ENCODE results near the gene NGDN.
"Not testable (repeated sequence)": the region's sequence is repeated elsewhere in the genome, so short reads cannot be mapped to it uniquely, and the experiment has no call there.

The NGDN gene, protein sequence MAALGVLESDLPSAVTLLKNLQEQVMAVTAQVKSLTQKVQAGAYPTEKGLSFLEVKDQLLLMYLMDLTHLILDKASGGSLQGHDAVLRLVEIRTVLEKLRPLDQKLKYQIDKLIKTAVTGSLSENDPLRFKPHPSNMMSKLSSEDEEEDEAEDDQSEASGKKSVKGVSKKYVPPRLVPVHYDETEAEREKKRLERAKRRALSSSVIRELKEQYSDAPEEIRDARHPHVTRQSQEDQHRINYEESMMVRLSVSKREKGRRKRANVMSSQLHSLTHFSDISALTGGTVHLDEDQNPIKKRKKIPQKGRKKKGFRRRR

DNA sequence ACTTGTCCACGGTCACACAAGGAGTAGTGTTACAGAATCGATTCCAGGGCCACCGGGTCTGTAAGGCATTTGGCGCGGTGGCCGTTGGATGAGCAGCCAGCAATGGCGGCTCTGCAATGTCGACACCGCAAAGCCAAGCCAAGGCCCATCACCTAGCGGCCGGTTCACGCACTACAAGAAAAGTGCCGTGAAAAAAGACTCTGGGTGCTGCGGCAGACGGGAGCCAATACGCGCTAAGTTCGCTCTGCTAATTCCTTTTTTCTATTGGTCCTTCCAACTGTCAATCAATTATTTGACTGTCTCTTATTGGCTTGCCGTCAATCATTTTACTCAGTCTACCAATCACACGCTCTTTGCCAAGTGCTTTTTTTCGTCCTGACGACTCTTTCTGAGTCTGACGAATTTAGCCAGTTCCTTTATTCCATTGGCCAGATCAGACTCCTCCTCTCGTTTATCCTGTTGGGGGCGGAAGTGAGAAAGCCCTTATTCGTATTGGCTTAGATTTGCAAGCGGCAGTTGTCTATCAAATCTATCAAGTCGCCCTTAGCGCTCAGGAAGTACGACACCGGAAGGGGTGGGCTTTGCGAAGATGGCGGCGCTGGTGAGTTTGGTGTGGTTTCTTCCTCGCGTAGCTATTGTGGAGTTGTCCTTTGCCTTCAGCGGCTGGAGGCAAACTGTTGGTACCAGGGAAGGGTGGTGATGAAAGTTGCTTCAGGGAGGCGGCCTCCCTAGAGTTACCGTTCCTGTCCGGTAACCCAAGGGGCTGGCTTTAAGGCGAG, at the start of gene NGDN:
Gene NGDN (plus strand): TSS at position 577 of the 779 bp plus-strand sequence. CDS start 13 bp downstream, at position 590.
- DNase-seq = peak; percentile 91

DNA sequence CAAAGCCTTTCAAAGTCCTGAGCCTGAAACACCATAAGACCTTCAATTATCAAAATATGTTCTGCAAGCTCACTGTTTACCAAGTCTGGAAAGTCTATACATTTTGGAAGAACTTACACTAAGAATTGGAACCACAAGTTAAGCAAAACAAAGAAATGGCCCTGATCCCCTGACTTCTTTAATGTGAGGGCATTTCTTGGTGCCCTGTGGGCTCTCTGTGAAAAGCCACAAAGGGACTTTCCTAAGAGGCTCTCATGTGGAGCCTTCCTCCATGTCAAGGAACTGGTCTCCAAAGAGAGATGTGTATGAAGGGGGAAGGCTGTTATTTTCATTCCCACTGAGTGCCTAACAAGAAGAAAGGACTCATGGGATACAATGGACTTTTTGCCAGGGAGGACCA, 47.9 kb upstream of the NGDN start:
- DNase-seq = no peak

DNA sequence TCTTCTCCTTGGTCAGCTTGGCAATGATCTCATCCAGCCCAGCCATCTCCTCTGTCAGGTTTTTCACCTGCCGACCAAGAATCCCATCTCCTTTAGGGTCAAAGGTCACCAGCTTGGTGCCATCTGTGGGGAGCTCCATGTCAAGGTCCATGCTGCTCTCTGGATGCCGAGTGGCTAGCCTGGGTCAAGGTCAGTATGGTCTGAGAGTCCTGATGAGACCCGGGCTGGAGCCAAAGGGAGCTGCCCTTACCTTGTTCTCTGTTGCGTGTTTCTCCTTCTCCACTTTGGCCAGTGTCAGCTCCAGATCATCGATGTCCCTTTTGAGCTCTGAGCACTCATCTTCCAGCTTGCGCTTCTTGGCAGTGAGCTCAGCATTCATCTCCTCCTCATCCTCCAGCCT, 45.8 kb upstream of the NGDN start:
- DNase-seq = no peak

DNA sequence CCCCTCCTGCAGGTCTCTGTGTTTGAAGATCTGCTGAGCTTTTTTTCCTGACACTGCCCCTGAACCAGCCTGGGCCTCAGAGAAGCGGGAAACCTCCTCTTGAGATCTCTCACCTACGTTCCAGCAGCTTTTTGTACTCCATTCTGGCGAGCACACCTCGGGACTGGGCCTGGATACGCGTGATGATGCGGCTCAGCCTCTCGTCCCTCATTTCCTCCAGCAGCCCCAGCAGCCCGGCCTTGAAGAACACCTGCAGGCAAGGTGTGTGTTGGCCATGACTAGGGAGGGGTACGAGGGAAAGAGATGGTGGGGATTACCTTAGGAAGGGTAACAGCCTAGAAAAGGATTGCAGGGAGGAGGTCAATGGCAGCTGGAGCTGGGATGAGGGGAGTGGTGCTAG, 44.3 kb upstream of the NGDN start:
- no peak for DNase-seq

DNA sequence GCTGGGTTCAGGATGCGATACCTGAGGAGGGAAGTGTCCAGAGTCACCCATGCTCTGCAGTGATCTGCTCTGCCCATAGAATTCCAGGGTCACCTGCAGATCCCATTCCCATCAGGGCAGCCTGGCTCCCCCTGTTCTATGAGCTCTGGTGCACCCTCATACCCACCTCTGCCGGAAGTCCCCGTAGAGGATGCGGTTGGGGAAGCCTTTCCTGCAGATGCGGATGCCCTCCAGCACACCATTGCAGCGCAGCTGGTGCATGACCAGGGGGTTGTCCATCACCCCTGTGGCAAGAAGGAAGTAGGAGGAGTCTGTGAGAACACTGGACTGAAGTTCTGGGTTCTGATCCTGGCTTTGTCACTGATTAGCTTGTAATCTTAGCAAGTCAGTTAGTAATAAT, 43.7 kb upstream of the NGDN start:
- DNase-seq = not testable (repeated sequence)

DNA sequence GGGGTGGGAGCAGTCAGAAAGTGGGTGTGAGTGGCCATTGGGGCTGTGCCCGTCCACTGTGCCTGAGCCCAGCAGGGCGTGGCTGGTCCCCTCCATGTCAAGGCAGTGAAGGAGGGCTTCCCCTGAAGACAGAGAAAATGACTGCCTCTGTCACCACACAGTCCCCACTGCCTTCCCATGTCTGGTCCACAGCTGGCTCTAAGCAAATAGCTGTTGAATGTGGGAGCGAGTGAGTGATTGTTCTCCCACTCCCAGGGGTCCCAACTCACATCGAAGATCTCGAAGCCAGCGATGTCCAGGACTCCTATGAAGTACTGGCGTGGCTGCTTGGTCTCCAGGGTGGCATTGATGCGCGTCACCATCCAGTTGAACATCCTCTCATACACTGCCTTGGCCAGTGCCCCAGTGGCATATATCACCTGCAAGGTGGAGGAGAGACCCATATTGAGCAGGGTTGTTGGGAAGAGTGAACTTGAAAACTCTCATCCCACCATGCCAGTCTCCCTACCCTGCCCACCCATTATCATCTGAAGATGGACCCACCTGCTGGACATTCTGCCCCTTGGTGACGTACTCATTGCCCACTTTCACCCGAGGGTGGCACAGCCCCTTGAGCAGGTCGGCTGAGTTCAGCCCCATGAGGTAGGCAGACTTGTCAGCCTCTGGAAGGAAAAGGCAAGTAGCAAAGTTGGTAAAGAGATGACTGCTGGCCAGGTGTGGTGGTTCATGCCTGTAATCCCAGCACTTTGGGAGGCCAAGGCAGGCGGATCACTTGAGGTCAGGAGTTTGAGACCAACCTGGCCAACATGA, 40.6 kb upstream of the NGDN start:
- no peak for DNase-seq

DNA sequence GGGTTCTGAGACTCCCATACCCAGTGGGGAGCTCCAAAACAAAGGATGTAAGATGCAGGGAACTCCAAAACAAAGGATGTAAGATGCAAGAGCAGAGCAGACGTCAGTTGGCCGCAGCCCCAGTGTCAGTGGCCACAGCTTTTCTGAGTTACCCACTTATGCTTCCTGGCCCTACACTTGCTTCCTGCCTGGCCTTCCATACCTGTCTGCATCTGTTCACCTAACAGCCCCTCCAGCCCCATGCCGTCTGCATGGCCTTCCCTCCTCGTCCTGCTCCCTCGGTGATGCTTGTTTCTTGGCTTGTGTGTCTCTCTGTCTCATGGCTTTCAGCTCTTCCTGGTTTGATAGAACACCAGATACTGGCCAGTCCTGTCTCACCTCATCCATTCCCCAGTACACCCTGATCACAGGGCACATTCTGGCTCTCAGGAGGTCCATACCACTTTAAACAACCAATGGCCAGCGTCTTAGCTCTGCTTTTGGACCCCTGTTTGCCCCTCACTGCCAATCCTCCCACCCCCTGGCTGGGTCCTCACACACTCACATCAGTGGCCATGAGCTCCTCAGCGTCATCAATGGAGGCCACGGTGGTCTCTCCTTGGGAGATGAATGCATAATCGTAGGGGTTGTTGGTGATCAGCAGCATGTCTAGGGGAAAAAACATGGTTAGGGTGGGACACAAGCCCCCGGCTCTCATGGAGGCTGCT, 39.3 kb upstream of the NGDN start:
- no peak for DNase-seq

DNA sequence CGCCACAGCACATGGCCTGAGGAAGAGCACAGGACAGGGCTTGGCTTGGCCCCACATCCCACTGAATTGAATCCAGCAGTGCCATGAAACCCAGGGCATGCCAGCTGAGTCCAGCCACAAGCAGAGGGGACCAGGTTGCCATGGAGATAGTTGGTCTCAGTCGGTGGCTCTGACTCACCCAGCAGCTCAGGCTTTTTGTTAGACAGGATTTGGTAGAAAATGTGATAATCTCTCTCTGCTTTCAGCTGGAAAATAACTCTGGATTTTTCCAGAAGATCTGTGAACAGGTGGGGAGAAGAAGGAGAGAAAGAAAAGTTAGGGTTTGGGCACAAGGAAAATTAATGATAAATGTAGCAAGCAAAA, 38.8 kb upstream of the NGDN start:
- no peak for DNase-seq

DNA sequence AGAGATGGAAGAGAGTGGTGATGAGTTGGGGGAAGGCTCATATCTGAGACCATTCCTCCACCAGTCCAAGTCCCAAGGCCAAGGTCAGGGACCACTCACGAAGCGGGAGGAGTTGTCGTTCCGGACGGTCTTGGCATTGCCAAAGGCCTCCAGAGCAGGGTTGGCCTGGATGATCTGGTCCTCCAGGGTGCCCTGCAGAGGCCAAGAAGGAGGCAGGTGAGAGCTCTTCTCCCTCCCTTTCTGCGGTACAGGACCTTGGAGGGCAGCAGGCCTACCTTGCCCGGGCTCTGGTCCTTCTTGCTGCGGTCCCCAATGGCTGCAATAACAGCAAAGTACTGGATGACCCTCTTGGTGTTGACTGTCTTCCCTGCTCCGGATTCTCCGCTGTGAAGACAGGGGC, 38.0 kb upstream of the NGDN start:
- no peak for DNase-seq

DNA sequence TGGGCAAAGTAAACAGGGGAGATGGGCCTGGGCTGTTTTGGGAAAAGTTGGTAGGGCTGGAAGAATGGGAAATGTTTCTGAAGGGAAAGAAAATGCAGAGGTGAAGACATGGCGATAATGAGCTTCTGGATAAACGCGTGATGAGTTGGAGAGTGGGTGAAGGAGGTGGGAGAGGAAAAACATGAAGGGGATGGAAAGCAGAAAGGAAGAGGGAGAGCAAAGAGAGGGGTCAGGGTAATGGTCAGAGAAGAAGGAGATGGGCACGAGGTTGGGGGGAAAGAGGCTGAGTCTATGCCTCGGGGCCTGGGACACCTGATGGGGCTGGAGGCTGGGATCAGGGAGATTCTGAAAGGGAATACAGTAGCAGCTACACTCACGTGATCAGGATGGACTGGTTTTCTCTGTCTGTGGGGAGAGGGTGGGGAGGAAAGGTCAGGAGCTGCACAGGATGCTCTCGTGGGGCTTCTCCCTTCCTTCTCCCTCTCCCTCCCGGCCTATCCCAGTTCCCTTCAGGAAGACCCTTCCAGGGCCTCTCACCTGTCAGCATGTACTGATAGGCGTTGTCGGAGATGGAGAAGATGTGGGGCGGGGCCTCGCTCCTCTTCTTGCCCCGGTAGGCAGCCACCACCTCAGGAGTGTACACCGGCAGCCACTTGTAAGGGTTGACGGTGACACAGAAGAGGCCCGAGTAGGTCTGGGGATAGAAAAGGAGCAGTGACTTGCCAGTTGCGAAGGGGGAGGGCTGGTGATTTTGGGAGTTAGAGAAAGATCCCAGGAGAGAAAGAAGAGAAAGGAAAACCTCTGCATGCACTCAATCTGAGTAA, 37.2 kb upstream of the NGDN start:
- no peak for DNase-seq

DNA sequence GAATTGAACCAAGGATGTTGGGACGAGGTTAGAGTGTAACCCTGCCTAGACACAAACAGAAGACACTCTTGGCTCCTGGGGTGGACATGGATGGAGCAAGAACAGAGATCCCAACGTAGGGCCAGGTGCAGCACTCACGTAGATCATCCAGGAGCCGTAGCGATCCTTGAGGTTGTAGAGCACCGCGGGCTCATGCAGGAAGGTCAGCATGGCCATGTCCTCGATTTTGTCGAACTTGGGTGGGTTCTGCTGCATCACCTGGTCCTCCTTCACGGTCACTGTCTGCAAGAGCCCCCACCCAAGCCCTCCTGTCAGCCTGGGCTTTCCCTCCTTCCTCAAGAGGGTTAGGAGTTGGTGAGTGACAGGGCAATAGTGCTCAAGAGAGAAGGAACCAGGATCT, 36.6 kb upstream of the NGDN start:
- DNase-seq = no peak

DNA sequence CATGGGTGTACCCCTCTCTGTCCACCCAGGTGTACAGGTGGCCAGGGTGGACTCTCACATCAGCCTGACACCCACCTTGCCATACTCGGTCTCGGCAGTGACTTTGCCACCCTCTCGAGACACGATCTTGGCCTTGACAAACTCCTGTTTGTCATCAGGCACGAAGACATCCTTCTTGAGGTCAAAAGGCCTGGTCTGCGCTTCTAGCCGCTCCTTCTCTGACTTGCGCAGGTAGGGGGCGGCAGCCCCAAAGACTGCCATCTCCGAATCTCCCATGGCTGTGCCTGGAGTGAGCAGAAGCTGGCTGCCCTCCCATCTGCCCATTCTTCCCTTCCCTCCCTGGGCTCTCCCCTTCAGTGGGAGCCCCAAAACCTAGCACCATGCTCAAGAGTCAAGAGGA, 36.0 kb upstream of the NGDN start:
- DNase-seq = no peak

DNA sequence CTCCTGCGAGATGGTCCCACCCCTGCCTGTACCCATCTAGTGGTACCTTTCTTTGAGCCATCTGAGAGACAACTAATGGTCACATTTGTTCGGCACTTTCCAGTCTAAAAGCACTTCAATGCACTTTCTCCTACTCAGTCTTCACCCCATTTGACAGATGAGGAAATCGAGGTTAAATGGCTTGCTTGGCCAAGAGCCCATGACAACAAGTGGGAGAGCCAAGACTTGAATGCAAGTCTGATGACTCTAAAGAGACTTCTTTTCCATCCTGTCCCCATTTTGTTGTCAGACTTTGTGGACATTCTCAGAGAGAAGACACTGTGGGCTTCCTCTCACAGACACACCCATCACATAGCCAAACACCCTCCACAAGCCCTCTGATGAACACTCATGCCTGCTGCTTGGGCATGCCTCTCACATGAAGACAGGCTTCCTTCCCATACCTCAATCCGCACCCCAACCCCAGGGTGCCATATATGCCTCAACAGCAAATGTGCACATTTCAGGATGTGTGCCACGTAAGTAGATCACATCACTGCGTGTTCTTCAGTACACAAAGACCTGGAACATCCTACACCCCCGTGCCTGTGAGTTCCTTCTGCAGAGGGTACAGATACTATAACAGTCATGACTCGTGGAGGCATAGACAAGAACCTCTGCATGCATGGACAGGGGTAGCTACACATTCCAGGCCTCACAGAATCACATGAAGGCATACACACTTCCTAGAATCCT, 34.8 kb upstream of the NGDN start:
- no peak for DNase-seq

DNA sequence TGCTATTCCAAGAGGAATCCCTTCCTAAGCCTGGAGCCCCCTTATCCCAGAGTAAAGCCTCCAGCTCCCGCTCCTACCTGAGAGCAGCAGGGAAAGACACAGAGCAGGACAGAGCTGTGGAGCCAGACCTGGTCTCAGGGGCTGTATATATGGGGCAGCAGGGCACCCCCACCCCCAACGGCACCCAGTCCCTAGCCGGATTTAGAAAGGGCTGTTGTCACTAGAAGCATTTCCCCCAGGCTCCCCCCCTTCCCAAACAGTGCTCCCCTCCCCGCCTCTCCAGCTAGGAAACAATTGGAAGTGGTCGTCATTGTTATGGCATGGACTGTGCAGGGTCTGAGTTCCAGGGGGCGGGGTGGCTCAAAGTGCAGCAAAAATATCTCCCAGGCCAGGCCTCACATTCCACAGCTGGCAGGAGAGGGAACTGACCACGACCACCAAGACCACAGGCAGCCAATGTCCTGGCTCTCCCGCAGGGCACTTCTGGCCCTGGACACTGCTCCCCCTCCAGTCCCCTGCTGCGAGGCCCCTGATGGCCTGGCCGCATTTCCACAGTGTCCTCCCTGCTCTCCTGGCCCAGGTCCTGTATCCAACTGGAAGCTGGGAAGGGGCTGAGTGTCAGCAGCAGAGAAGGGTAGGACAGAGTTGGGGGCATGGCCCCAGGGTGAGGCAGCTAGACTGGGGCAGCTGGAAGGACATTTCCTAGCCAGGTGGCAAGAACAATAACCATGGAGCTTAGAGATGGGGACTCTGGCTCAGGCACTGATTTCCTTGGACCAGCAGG, 33.8 kb upstream of the NGDN start, which contains the start of gene MYH7:
Gene MYH7 (minus strand): TSS at position 118 of the 784 bp plus-strand sequence. CDS start 1,928 bp downstream, outside the sequence.
- no peak for DNase-seq

DNA sequence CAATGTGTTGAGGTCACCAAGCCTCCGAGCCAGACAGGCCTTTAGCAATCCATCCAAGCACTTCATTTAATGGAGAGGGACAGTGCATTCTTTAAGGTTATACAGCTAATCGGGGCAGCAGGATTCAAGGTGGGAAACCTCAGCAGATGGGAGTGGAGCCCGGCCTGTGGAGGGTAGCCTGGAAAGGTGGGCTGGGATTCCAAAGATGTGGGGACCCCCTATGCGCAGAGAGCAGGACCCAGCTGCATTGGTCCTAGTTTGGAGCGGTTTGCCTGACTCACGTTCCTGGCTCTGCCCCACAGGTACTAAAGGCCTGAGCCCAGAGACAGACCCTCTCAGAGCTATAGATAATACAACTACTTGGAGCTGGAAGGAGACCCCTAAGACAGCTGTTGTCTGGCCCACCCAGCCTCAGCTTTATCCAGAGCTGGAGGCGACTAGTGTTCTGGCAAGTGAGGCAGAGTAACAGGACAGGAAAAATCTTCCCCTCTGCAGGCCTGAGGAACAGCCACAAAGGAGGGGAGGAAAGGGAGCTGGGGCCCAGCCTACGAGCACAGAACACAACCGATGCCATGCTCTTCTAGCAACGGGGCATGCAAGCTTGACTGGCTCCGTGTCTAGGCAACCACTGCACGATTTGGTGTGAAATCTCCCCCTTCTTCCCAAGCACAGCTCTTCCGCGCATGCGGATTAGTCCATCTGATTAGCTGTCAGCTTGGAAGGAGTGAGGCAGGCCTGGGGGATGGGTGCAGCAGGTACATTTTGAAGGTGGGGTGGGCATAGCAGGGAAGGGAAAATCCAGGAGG, 33.0 kb upstream of the NGDN start:
- DNase-seq = no peak

DNA sequence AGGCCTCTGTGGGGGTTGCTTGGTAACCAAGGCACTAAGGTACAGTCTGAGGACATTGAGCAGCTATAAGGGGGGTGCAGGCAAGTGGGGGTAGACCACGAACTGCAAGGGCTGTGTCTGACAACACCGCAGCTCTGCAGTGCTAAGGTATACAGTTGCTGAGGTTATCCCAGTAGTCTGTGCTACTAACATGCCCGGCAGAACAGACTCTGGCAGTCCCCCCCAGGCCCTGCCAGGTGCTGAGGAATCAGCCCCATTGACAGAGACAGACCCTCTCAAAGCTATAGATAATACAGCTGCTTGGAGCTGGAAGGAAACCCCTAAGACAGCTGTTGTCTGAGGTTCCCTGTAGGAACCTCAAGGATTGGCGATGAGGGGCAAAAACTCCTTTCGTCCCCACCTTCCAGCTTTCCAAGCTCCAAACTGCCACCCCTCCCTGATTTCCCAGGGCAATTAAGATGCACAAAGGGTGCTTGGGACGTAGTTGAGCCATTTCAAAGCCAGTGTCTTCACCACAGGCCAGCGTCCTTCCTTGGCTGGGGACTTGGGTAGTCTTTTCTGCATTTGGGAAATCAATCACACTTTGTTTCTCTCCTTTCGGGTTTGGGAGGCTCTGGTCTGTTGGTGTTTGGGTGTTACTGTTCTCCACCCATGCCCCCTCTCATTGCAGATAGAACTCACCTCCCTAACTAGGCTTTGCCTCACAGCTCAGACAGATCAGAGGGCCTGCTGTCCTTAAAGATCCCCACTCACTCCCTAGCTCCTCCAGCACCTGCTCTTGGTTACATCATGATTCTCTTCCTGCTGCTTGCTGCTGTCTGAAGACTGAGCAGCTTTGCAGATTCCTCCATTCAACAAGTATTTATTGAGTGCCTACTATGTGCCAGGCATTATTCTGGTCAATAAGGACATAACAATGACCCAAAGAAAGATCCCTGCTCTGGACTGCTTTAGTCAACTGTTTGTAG, 32.1 kb upstream of the NGDN start:
- no peak for DNase-seq

DNA sequence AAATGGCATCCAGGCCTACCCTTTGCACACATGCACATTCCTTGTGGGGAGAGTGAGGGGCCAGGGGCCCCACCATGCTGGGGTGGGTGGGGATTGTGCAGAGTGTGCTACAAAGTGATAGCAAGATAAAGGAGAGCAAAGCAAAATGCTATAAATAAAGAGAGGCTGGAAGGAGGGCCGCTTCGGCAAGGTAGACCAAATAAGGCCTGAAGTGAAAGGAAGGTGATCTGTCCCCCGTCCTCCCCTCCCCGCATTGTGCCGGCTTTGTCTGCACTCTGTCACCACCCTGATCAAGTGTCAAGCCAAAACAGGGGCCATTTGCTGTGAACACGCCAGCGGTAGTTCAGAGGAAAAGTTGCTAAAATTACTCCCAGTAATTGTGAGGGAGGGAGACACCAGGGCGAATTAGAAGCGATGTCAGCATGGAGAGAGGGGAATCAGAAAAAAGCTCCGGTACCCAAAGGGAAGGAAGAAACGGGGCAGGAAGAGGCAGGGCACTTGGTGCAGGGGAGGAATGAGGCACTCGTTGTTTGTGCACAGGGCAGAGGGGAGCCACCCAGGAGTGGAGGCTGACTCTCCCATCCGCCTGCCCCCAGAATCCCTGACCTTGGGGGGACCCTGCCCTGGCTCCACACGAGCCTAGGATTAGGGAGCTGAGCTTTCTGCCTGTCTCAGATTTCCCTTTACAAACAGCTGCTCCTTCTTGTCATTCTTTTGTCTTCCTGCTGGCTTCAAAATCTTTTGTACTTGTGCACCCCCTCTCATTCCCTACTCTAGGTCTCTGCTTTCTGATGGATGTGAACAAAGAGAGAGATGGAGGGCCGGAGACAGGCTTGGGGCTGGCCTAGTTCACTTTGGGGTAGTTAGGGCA, 31.2 kb upstream of the NGDN start:
- DNase-seq = no peak
